HEK293 (cell line): ENCODE measurements around the gene GCSAM.

ENCODE experiments used
- CTCF ChIA-PET: fragments of 350-600 bp; formaldehyde crosslinking; extraction: SDS; loops from one replicate; lab custom pipeline; 2021; ENCODE audit warnings: antibody characterized with exemption; lab: Yijun Ruan, JAX
- POLR2A ChIA-PET: fragments of 300-600 bp; formaldehyde crosslinking; extraction: SDS; loops from one replicate; lab custom pipeline; 2020; ENCODE audit warnings: antibody characterized with exemption, inconsistent platforms; lab: Yijun Ruan, JAX
- H3K27ac ChIP-seq: fragments of 200-500 bp; sonication (Bioruptor generic); 2 replicates; pipeline ENCODE4 v1.5.1; 2014; ENCODE audit warnings: low read depth, low read length, control low read depth, inconsistent platforms; ENCODE audit errors: extremely low read depth
- H3K36me3 ChIP-seq, 2 experiments: fragments of 200-500 bp in 1 of 2; sonication (Bioruptor generic) in 1 of 2; 1 replicate in 1 of 2; 2 replicates in 1 of 2; pipeline ENCODE4 v1.5.1; 2014 to 2017; ENCODE audit warnings: inconsistent platforms in 2 of 2, low read length in 2 of 2; ENCODE audit not compliant: control insufficient read depth in 2 of 2, insufficient read depth in 1 of 2
- H3K4me1 ChIP-seq: fragments of 200-500 bp; sonication (Bioruptor generic); 2 replicates; pipeline ENCODE4 v1.5.1; 2014; ENCODE audit warnings: mild to moderate bottlenecking, low read length, inconsistent platforms; ENCODE audit not compliant: control insufficient read depth, insufficient read depth
- H3K4me3 ChIP-seq: 2 replicates; pipeline ENCODE4 v1.5.1; 2011; ENCODE audit warnings: low read depth, mild to moderate bottlenecking, control low read depth, low read length, moderate library complexity
- H3K9me3 ChIP-seq: fragments of 200-500 bp; sonication (Bioruptor generic); 2 replicates; pipeline ENCODE4 v1.5.1; 2014; ENCODE audit warnings: low read depth, low read length, inconsistent platforms; ENCODE audit not compliant: control insufficient read depth, insufficient read depth
- GLI4 ChIP-seq: fragments of 450-650 bp; formaldehyde crosslinking; IDR thresholded peaks from 2 replicates; pipeline ENCODE4 v1.5.1; 2016; ENCODE audit warnings: missing biosample characterization, missing genetic modification characterization
- MZF1 ChIP-seq: fragments of 450-650 bp; formaldehyde crosslinking; IDR thresholded peaks from 2 replicates; pipeline ENCODE4 v1.5.1; 2017; ENCODE audit warnings: missing biosample characterization, missing genetic modification characterization, borderline replicate concordance
- OSR2 ChIP-seq: fragments of 450-650 bp; formaldehyde crosslinking; IDR thresholded peaks from 2 replicates; pipeline ENCODE4 v1.5.1; 2016; ENCODE audit warnings: missing biosample characterization, missing genetic modification characterization
- SP7 ChIP-seq: fragments of 450-650 bp; formaldehyde crosslinking; IDR thresholded peaks from 2 replicates; pipeline ENCODE4 v1.5.1; 2016; ENCODE audit warnings: missing biosample characterization, missing genetic modification characterization
- ZNF132 ChIP-seq: fragments of 450-650 bp; formaldehyde crosslinking; IDR thresholded peaks from 2 replicates; pipeline ENCODE4 v1.5.1; 2017; ENCODE audit warnings: missing biosample characterization, missing genetic modification characterization, borderline replicate concordance
- ZNF133 ChIP-seq: fragments of 450-650 bp; formaldehyde crosslinking; IDR thresholded peaks from 2 replicates; pipeline ENCODE4 v1.5.1; 2016; ENCODE audit warnings: missing biosample characterization, missing genetic modification characterization
- ZNF175 ChIP-seq: fragments of 450-650 bp; formaldehyde crosslinking; IDR thresholded peaks from 2 replicates; pipeline ENCODE4 v1.5.1; 2016; ENCODE audit warnings: missing biosample characterization, missing genetic modification characterization
- ZNF248 ChIP-seq: fragments of 450-650 bp; formaldehyde crosslinking; IDR thresholded peaks from 2 replicates; pipeline ENCODE4 v1.5.1; 2017; ENCODE audit warnings: missing biosample characterization, missing genetic modification characterization
- ZNF266 ChIP-seq: fragments of 450-650 bp; formaldehyde crosslinking; IDR thresholded peaks from 2 replicates; pipeline ENCODE4 v1.5.1; 2016; ENCODE audit warnings: missing biosample characterization, missing genetic modification characterization, low read depth
- ZNF292 ChIP-seq: fragments of 450-650 bp; formaldehyde crosslinking; IDR thresholded peaks from 2 replicates; pipeline ENCODE4 v1.5.1; 2016; ENCODE audit warnings: low read depth, missing biosample characterization, missing genetic modification characterization, borderline replicate concordance
- ZNF350 ChIP-seq: fragments of 450-650 bp; formaldehyde crosslinking; IDR thresholded peaks from 2 replicates; pipeline ENCODE4 v1.5.0; 2017; ENCODE audit warnings: missing biosample characterization, mild to moderate bottlenecking, missing genetic modification characterization
- ZNF423 ChIP-seq: fragments of 450-650 bp; formaldehyde crosslinking; IDR thresholded peaks from 2 replicates; pipeline ENCODE4 v1.5.1; 2016; ENCODE audit warnings: missing biosample characterization, missing genetic modification characterization
- ZNF473 ChIP-seq: fragments of 450-650 bp; formaldehyde crosslinking; IDR thresholded peaks from 2 replicates; pipeline ENCODE4 v1.5.1; 2017; ENCODE audit warnings: missing biosample characterization, missing genetic modification characterization
- ZNF768 ChIP-seq: fragments of 450-650 bp; formaldehyde crosslinking; IDR thresholded peaks from 2 replicates; pipeline ENCODE4 v1.5.1; 2018; ENCODE audit warnings: missing biosample characterization, mild to moderate bottlenecking, missing genetic modification characterization
- TF ChIP-seq, protein P1 (sequence below): fragments of 450-650 bp; formaldehyde crosslinking; IDR thresholded peaks from 2 replicates; pipeline ENCODE4 v1.5.1; 2016; ENCODE audit warnings: missing biosample characterization, missing genetic modification characterization
- TF ChIP-seq, protein P2 (sequence below): fragments of 450-650 bp; formaldehyde crosslinking; IDR thresholded peaks from 2 replicates; pipeline ENCODE4 v1.5.1; 2016; ENCODE audit warnings: missing biosample characterization, missing genetic modification characterization
- TF ChIP-seq, protein P3 (sequence below): fragments of 450-650 bp; formaldehyde crosslinking; IDR thresholded peaks from 2 replicates; pipeline ENCODE4 v1.5.1; 2016; ENCODE audit warnings: missing biosample characterization, missing genetic modification characterization
- TF ChIP-seq, protein P4 (sequence below): IDR thresholded peaks from 2 replicates; pipeline ENCODE4 v1.6.1; 2011; ENCODE audit warnings: mild to moderate bottlenecking, low read depth, low read length, borderline replicate concordance
- TF ChIP-seq, protein P5 (sequence below): fragments of 450-650 bp; formaldehyde crosslinking; IDR thresholded peaks from 2 replicates; pipeline ENCODE4 v1.5.1; 2016; ENCODE audit warnings: missing biosample characterization, missing genetic modification characterization, borderline replicate concordance
- TF ChIP-seq, protein P6 (sequence below): fragments of 450-650 bp; formaldehyde crosslinking; IDR thresholded peaks from 2 replicates; pipeline ENCODE4 v1.5.1; 2016; ENCODE audit warnings: missing biosample characterization, missing genetic modification characterization
- TF ChIP-seq, protein P7 (sequence below): fragments of 450-650 bp; formaldehyde crosslinking; IDR thresholded peaks from 2 replicates; pipeline ENCODE4 v1.5.1; 2016; ENCODE audit warnings: missing biosample characterization, missing genetic modification characterization

Gene GCSAM

DNA sequence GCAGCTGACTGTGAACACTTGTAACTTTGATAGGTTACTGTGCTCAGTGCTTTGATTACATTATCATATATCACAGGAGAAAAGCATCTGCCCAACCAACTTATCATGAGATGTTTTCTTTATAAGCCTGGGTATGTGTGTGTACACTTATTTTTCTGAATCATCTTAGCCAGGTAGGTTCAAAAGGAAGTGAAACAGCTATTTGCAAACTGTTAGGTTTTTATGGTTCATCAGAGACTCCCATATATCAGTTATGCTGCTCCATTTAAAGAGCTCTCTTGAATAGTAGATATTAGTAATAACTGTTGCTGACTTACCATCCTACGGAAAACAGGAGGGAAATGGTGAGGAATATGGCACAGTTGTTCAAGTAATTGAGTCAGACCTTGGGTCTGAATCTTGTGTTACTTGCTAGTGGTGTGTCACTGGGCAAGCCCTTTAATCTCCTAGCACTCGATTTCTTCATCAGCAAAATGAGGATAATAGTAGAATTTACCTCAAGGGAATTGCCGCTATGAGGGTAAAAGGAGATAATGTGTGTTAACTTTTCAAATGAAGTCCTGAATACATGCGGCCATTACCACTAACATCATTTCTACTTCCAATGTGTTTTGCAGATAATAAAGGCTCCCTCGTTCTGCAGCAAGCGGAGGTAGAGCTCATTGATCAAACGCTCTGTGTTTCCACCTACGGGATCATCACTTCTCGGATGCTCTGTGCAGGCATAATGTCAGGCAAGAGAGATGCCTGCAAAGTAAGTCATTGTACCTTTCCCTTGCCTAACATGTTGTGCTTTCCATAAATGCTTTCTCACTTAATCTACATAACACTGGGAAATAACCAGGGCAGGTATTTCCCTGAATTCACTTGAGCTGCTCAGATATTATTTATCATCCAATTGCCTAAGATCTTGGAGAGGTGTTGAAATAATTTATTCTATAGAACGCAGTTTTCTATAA is 54.6 kb downstream of the GCSAM start (continued):
- TF ChIP-seq, protein P1, sequence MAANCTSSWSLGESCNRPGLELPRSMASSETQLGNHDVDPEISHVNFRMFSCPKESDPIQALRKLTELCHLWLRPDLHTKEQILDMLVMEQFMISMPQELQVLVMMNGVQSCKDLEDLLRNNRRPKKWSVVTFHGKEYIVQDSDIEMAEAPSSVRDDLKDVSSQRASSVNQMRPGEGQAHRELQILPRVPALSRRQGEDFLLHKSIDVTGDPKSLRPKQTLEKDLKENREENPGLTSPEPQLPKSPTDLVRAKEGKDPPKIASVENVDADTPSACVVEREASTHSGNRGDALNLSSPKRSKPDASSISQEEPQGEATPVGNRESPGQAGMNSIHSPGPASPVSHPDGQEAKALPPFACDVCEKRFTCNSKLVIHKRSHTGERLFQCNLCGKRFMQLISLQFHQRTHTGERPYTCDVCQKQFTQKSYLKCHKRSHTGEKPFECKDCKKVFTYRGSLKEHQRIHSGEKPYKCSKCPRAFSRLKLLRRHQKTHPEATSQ, result no peak
- TF ChIP-seq ZNF266, result no peak
- TF ChIP-seq, protein P2, sequence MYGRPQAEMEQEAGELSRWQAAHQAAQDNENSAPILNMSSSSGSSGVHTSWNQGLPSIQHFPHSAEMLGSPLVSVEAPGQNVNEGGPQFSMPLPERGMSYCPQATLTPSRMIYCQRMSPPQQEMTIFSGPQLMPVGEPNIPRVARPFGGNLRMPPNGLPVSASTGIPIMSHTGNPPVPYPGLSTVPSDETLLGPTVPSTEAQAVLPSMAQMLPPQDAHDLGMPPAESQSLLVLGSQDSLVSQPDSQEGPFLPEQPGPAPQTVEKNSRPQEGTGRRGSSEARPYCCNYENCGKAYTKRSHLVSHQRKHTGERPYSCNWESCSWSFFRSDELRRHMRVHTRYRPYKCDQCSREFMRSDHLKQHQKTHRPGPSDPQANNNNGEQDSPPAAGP, result no peak
- TF ChIP-seq GLI4 (tag by site-specific recombination), result no peak
- no peak for TF ChIP-seq ZNF292 (tag by site-specific recombination)

DNA sequence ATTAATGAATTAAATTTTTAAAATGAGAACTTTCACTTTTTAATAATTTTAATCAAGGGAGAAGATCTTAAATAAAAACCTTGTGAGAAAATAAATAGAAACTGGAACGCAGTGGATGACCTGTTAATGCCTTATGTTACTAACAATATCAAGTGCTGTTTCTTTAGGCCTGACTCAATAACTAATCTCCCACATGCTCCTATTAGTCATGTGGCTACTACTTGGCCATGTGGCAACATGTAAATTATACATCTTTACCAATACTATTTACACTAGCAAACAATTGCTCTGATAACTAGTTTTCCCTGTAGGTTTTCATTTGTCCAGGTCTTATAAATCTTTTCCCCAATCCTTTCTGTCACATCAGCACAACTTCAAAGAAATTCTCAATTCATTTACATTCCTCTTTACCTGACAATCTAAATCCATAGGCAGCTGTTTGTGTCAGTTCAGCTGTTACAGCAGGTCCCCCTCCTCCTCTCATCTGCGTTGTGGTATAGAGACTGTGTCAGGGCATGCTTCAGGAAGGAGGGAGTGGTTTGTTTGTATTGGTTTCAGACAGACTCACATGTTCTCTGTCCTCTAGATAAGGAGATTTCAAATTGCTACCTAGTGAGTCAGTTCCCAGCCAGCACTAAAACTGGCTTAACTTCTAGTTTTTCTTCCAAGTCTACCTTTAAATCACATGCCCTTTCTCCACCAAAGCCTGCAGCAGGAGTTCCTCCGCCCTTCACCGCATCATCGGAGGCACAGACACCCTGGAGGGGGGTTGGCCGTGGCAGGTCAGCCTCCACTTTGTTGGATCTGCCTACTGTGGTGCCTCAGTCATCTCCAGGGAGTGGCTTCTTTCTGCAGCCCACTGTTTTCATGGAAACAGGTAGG is 58.2 kb downstream of the GCSAM start:
- CTCF ChIA-PET, result no interaction called here
- Histone ChIP-seq H3K4me1 (no peaks in the 10 kb centered on the region), H3K27ac (peak overlapping the region; percentile 29; the same call in 1 of the 2 replicates), H3K36me3 (no peaks in the 10 kb centered on the region), H3K4me3 (no peak overlapping the region; the same call in 1 of the 2 replicates), H3K9me3 (no peaks in the 10 kb centered on the region)
- POLR2A ChIA-PET, result no interaction called here
- TF ChIP-seq, protein P3, sequence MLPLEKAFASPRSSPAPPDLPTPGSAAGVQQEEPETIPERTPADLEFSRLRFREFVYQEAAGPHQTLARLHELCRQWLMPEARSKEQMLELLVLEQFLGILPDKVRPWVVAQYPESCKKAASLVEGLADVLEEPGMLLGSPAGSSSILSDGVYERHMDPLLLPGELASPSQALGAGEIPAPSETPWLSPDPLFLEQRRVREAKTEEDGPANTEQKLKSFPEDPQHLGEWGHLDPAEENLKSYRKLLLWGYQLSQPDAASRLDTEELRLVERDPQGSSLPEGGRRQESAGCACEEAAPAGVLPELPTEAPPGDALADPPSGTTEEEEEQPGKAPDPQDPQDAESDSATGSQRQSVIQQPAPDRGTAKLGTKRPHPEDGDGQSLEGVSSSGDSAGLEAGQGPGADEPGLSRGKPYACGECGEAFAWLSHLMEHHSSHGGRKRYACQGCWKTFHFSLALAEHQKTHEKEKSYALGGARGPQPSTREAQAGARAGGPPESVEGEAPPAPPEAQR (tag by site-specific recombination), result no peak
- TF ChIP-seq, protein P4, sequence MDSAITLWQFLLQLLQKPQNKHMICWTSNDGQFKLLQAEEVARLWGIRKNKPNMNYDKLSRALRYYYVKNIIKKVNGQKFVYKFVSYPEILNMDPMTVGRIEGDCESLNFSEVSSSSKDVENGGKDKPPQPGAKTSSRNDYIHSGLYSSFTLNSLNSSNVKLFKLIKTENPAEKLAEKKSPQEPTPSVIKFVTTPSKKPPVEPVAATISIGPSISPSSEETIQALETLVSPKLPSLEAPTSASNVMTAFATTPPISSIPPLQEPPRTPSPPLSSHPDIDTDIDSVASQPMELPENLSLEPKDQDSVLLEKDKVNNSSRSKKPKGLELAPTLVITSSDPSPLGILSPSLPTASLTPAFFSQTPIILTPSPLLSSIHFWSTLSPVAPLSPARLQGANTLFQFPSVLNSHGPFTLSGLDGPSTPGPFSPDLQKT, result no peak
- TF ChIP-seq ZNF132 (tag by site-specific recombination) (no peak), OSR2 (tag by site-specific recombination) (peak; percentile 41; the same call in 1 of the 2 replicates), ZNF248 (tag by site-specific recombination) (no peak), ZNF133 (tag by site-specific recombination) (no peak), ZNF768 (tag by site-specific recombination) (no peak), MZF1 (tag by site-specific recombination) (no peak), SP7 (tag by site-specific recombination) (peak; percentile 75; the same call in 1 of the 2 replicates), ZNF175 (tag by site-specific recombination) (no peak), ZNF473 (tag by site-specific recombination) (no peak), ZNF423 (tag by site-specific recombination) (no peak), ZNF350 (tag by site-specific recombination) (no peak)
- TF ChIP-seq, protein P5, sequence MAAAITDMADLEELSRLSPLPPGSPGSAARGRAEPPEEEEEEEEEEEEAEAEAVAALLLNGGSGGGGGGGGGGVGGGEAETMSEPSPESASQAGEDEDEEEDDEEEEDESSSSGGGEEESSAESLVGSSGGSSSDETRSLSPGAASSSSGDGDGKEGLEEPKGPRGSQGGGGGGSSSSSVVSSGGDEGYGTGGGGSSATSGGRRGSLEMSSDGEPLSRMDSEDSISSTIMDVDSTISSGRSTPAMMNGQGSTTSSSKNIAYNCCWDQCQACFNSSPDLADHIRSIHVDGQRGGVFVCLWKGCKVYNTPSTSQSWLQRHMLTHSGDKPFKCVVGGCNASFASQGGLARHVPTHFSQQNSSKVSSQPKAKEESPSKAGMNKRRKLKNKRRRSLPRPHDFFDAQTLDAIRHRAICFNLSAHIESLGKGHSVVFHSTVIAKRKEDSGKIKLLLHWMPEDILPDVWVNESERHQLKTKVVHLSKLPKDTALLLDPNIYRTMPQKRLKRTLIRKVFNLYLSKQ, result no peak
- TF ChIP-seq, protein P6, sequence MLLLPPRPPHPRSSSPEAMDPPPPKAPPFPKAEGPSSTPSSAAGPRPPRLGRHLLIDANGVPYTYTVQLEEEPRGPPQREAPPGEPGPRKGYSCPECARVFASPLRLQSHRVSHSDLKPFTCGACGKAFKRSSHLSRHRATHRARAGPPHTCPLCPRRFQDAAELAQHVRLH (tag by site-specific recombination), result no peak
- TF ChIP-seq, protein P7, sequence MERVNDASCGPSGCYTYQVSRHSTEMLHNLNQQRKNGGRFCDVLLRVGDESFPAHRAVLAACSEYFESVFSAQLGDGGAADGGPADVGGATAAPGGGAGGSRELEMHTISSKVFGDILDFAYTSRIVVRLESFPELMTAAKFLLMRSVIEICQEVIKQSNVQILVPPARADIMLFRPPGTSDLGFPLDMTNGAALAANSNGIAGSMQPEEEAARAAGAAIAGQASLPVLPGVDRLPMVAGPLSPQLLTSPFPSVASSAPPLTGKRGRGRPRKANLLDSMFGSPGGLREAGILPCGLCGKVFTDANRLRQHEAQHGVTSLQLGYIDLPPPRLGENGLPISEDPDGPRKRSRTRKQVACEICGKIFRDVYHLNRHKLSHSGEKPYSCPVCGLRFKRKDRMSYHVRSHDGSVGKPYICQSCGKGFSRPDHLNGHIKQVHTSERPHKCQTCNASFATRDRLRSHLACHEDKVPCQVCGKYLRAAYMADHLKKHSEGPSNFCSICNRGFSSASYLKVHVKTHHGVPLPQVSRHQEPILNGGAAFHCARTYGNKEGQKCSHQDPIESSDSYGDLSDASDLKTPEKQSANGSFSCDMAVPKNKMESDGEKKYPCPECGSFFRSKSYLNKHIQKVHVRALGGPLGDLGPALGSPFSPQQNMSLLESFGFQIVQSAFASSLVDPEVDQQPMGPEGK (tag by site-specific recombination), result no peak
